Psoas muscle (tissue), 8 donors: ENCODE measurements around the gene DNMBP. TPM values are rescaled to one million over a fixed set of nuclear protein-coding genes. Genes with fewer than 3 reads are reported as not detected.

Source experiments
- ATAC-seq, 4 donors: fragments of 200-7000 bp; cut with Tn5 transposase; one replicate each; pipeline ENCODE4 v1.9.1; 2020; ENCODE audit warnings: moderate library complexity in 3 of 4, mild to moderate bottlenecking in 2 of 4
- DNase-seq, 2 donors: peaks; one replicate each; pipeline ENCODE4 v3.0.0-alpha.2; 2020
- H3K27ac ChIP-seq: fragments of 200-600 bp; one replicate; pipeline ENCODE4 v1.8.0; 2022
- H3K27me3 ChIP-seq, 3 donors: fragments of 200-600 bp in 1 of 3; one replicate each; pipeline versions ENCODE4 v1.6.1 to v1.8.0; 2013 to 2022; ENCODE audit warnings: low read length in 2 of 3, mild to moderate bottlenecking in 2 of 3, moderate library complexity in 1 of 3; ENCODE audit not compliant: insufficient read depth in 3 of 3
- H3K36me3 ChIP-seq, 2 donors: fragments of 200-600 bp in 1 of 2; one replicate each; pipeline versions ENCODE4 v1.6.1 to v1.8.0; 2013 to 2022; ENCODE audit warnings: low read depth in 1 of 2, mild to moderate bottlenecking in 1 of 2, moderate library complexity in 1 of 2; ENCODE audit not compliant: insufficient read depth in 1 of 2
- H3K4me1 ChIP-seq: fragments of 200-600 bp; one replicate; pipeline ENCODE4 v1.8.0; 2022
- H3K4me3 ChIP-seq: fragments of 200-600 bp; one replicate; pipeline ENCODE4 v1.8.0; 2022; ENCODE audit warnings: mild to moderate bottlenecking
- H3K9me3 ChIP-seq: fragments of 200-600 bp; one replicate; pipeline ENCODE4 v1.8.0; 2022
- WGBS, 3 donors: extraction: QIAGEN DNeasy Blood & Tissue Kit; methylation state at CpG; one replicate each; pipeline versions ENCODE4 v1.1.6 to v1.1.7; 2013; 5-methylcytosine and 5-hydroxymethylcytosine counted together
- intact Hi-C, 2 donors: fragments of 100-400 bp; cut with DNase I; formaldehyde crosslinking; loops; one replicate each; pipeline versions ENCODE4 v1.11.0 to v1.14.2; 2022
- polyA plus RNA-seq, 3 donors: library from polyadenylated mRNA; stranded (reverse); fragments of 200-250 nt; gene quantifications; one replicate each; pipeline ENCODE4 v1.2.3, GENCODE V29; 2013
- total RNA-seq, 4 donors: library from RNA; stranded (reverse); fragmentation: NEBNext Ultra II Directional in 2 of 4; extraction: Animal tissue kit (Norgen Biotek cat#: 25700) in 2 of 4; gene quantifications; one replicate each; pipeline versions ENCODE4 v1.2.1 to v1.2.4, GENCODE V29; 2021 to 2023
- TF ChIP-seq, protein P1 (sequence below): fragments of 200-600 bp; IDR thresholded peaks from one replicate; pipeline ENCODE4 v1.8.0; 2022; ENCODE audit warnings: antibody characterized with exemption
- donor health status: healthy with polysubstance abuse.
- donor health status: DM: no; HTN: no; CAD: no; lungs with moderate emphysema.
- donor health status: Bipolar disorder and iron deficiency.
- donor health status: healthy.
- donor health status: DM: yes; HTN: yes; CAD: no.
- donor health status: DM: no; HTN: no; CAD: no.
- donor health status: DM: no; HTN: no; CAD: no.
- donor health status: DM: yes; HTN: yes; CAD: no.

Gene DNMBP
- total and polyA plus RNA-seq, 7 donors: 6.2 to 16.9 (median 11.0) TPM

- intact Hi-C loops: no loop called here
- H3K27ac ChIP-seq: peak overlapping the region; percentile 74
- WGBS, 3 donors: 38 to 46% (median 38%) methylated on average over 16 of the region's 16 CpGs
Observed at GRCh38 chr10:99983280-99983988, 26.3 kb downstream of the DNMBP start.

GRCh38 chr10:99982728-99983127 lies 27.0 kb downstream of the DNMBP start:
- Histone ChIP-seq H3K4me3 (no peak overlapping the region), H3K27ac (peak overlapping the region; percentile 74), H3K4me1 (peaks cover 51% of the 10 kb centered on the region), H3K27me3 (no peaks in the 10 kb centered on the region), H3K9me3 (no peaks in the 10 kb centered on the region), H3K36me3 (no peaks in the 10 kb centered on the region)
- TF ChIP-seq, protein P1, sequence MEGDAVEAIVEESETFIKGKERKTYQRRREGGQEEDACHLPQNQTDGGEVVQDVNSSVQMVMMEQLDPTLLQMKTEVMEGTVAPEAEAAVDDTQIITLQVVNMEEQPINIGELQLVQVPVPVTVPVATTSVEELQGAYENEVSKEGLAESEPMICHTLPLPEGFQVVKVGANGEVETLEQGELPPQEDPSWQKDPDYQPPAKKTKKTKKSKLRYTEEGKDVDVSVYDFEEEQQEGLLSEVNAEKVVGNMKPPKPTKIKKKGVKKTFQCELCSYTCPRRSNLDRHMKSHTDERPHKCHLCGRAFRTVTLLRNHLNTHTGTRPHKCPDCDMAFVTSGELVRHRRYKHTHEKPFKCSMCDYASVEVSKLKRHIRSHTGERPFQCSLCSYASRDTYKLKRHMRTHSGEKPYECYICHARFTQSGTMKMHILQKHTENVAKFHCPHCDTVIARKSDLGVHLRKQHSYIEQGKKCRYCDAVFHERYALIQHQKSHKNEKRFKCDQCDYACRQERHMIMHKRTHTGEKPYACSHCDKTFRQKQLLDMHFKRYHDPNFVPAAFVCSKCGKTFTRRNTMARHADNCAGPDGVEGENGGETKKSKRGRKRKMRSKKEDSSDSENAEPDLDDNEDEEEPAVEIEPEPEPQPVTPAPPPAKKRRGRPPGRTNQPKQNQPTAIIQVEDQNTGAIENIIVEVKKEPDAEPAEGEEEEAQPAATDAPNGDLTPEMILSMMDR: no peak
- intact Hi-C loops: no loop called here
- WGBS, 3 donors: 84 to 89% (median 86%) methylated on average over 5 of the region's 5 CpGs
- no peak for ATAC-seq
- DNase-seq: no peak

More at GRCh38 chr10:99983280-99983988, 26.3 kb downstream of the DNMBP start:
- no peaks in the 10 kb centered on the region for H3K27me3 ChIP-seq
- H3K9me3 ChIP-seq: no peaks in the 10 kb centered on the region
- ATAC-seq (peak; percentile 77 to 90 (median 87)), DNase-seq (peak; percentile 52 to 56)
- peak overlapping the region; percentile 30 for H3K4me3 ChIP-seq
- no peaks in the 10 kb centered on the region for H3K36me3 ChIP-seq
- TF ChIP-seq, protein P1: no peak
- peaks cover 48% of the 10 kb centered on the region for H3K4me1 ChIP-seq

- H3K36me3 ChIP-seq: no peaks in the 10 kb centered on the region
- intact Hi-C loops: no loop called here
- H3K27ac ChIP-seq: no peak overlapping the region
- no peak overlapping the region for H3K4me3 ChIP-seq
- ATAC-seq: no peak
- H3K9me3 ChIP-seq: no peaks in the 10 kb centered on the region
- DNase-seq: no peak
- 80 to 81% (median 80%) methylated on average over 6 of the region's 6 CpGs for WGBS, 3 donors
- no peaks in the 10 kb centered on the region for H3K27me3 ChIP-seq
- TF ChIP-seq, protein P1: no peak
- peaks cover 61% of the 10 kb centered on the region for H3K4me1 ChIP-seq
Observed at GRCh38 chr10:99981581-99982199, 28.1 kb downstream of the DNMBP start.

DNA sequence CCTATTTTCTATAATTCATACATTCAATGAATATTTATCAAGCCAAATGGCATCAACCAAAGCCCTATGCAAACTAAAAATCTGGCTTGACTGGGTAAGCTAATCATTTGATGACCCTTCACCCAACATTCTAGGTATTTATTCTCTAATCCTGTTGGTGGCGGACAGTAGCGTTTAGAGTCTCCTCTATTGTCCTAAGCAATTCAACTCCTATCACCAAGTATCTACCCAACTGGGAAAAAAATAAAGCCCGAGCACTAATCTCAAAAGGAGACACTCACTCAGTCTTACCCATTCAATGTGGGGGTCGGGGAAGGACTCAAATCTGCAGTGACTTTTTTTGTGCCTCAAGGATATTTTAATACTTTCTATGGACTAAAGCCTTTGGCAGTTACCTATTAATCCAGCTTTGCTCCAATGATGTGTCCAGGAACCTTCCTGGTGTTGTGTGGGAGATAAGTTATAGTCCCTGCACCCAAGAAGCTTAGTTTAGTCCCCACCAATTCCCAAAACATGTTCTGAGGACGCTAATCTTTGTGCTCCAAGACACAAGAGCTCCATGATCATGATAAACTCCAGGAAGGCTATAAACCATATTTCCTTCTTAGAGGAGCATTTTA lies 30.6 kb downstream of the DNMBP start:
- WGBS, 3 donors: 76 to 90% (median 77%) methylated on average over 5 of the region's 5 CpGs
- Histone ChIP-seq H3K4me3 (no peak overlapping the region), H3K4me1 (peaks cover 64% of the 10 kb centered on the region), H3K9me3 (no peaks in the 10 kb centered on the region), H3K36me3 (no peaks in the 10 kb centered on the region), H3K27ac (no peak overlapping the region), H3K27me3 (no peaks in the 10 kb centered on the region)
- ATAC-seq (no peak), DNase-seq (no peak)
- TF ChIP-seq, protein P1: no peak
- intact Hi-C loops: loop anchor here in 1 of 2 donors (5.0 kb wide), 1 partner anchor 33 kb away; no protein-coding TSS in a partner anchor
